Right cardiac atrium (tissue), 5 donors: ENCODE results near the gene KRTAP4-11. TPM values are rescaled to one million over a fixed set of nuclear protein-coding genes. Genes with fewer than 3 reads are reported as not detected.
"Not testable (repeated sequence)": the region's sequence is repeated elsewhere in the genome, so short reads cannot be mapped to it uniquely, and the experiment has no call there.

ENCODE experiments used
- ATAC-seq, 2 donors: fragments of 200-7000 bp; cut with Tn5 transposase; one replicate each; pipeline versions ENCODE4 v1.8.0 to v1.9.1; 2020; ENCODE audit warnings: moderate library complexity in 2 of 2, mild to moderate bottlenecking in 1 of 2
- DNase-seq, 3 donors: peaks; one replicate each; pipeline ENCODE4 v3.0.0-alpha.2; 2020
- H3K27ac ChIP-seq: one replicate; pipeline ENCODE4 v1.5.1; 2013; ENCODE audit warnings: mild to moderate bottlenecking, low read length, control low read depth, moderate library complexity
- H3K27me3 ChIP-seq: one replicate; pipeline ENCODE4 v1.6.1; 2013; ENCODE audit not compliant: control insufficient read depth, insufficient read depth
- H3K4me1 ChIP-seq: one replicate; pipeline ENCODE4 v1.6.1; 2013; ENCODE audit warnings: low read length; ENCODE audit not compliant: control insufficient read depth, insufficient read depth
- H3K4me3 ChIP-seq: one replicate; pipeline ENCODE4 v1.5.1; 2013; ENCODE audit warnings: low read length, control low read depth
- H3K9me3 ChIP-seq: one replicate; pipeline ENCODE4 v1.6.1; 2013; ENCODE audit warnings: low read length; ENCODE audit not compliant: control insufficient read depth
- WGBS: extraction: QIAGEN DNeasy Blood & Tissue Kit; methylation state at CpG from one replicate; pipeline ENCODE4 v1.1.7; 2013; 5-methylcytosine and 5-hydroxymethylcytosine counted together
- intact Hi-C, 4 donors: fragments of 100-400 bp; cut with DNase I; formaldehyde crosslinking; loops; one replicate each; pipeline versions ENCODE4 v1.11.0 to v1.14.0; 2022 to 2023
- polyA plus RNA-seq: library from polyadenylated mRNA; stranded (reverse); fragments of 200-250 nt; gene quantifications from one replicate; pipeline ENCODE4 v1.2.3, GENCODE V29; 2013
- total RNA-seq, 4 donors: library from RNA; stranded (reverse); fragmentation: NEBNext Ultra II Directional; extraction: Animal tissue kit (Norgen Biotek cat#: 25700); gene quantifications; one replicate each; pipeline ENCODE4 v1.2.1, GENCODE V29; 2021
- donor health status: healthy with polysubstance abuse.
- donor health status: DM: no; HTN: yes; CAD: no.
- donor health status: DM: no; HTN: no; CAD: no.
- donor health status: DM: no; HTN: yes; CAD: no; lungs with severe emphysema.
- donor health status: DM: yes; HTN: yes; CAD: no.

Gene KRTAP4-11
- total and polyA plus RNA-seq, 5 donors = not detected

GRCh38 chr17:41123292-41123990 lies 5.3 kb upstream of the KRTAP4-11 start:
- not testable (repeated sequence) for ATAC-seq

GRCh38 chr17:41121742-41122141 lies 3.6 kb upstream of the KRTAP4-11 start:
- H3K27ac ChIP-seq = no peak overlapping the region
- WGBS = 85% methylated on average over 2 of the region's 2 CpGs
- intact Hi-C loops = no loop called here
- no peaks in the 10 kb centered on the region for H3K9me3 ChIP-seq
- no peaks in the 10 kb centered on the region for H3K4me1 ChIP-seq
- no peaks in the 10 kb centered on the region for H3K27me3 ChIP-seq
- no peak overlapping the region for H3K4me3 ChIP-seq
- DNase-seq (no peak), ATAC-seq (no peak)

More at GRCh38 chr17:41123292-41123990, 5.3 kb upstream of the KRTAP4-11 start:
- intact Hi-C loops, H3K27me3 ChIP-seq, H3K9me3 ChIP-seq, DNase-seq, H3K27ac ChIP-seq, H3K4me1 ChIP-seq, H3K4me3 ChIP-seq: not testable (repeated sequence)
- WGBS = 69% methylated on average over 12 of the region's 12 CpGs

- H3K4me1 ChIP-seq, H3K9me3 ChIP-seq, DNase-seq, ATAC-seq, H3K4me3 ChIP-seq, H3K27me3 ChIP-seq, intact Hi-C loops, H3K27ac ChIP-seq: not testable (repeated sequence)
- WGBS = 54% methylated on average over 11 of the region's 11 CpGs
Observed at GRCh38 chr17:41119696-41120690, 1.8 kb upstream of the KRTAP4-11 start.

- 85% methylated on average over 4 of the region's 4 CpGs for WGBS
- DNase-seq = no peak
Observed at GRCh38 chr17:41118721-41119120, 548 bp upstream of the KRTAP4-11 start.

GRCh38 chr17:41116297-41116696 lies 1.9 kb downstream of the KRTAP4-11 start:
- Histone ChIP-seq H3K4me3 (no peak overlapping the region), H3K4me1 (no peaks in the 10 kb centered on the region), H3K9me3 (no peaks in the 10 kb centered on the region), H3K27ac (no peak overlapping the region), H3K27me3 (no peaks in the 10 kb centered on the region)
- 54% methylated on average over 5 of the region's 5 CpGs for WGBS
- ATAC-seq = no peak
- intact Hi-C loops = no loop called here
- no peak for DNase-seq

More at GRCh38 chr17:41118721-41119120, 548 bp upstream of the KRTAP4-11 start:
- Histone ChIP-seq H3K27me3 (no peaks in the 10 kb centered on the region), H3K27ac (no peak overlapping the region), H3K4me1 (no peaks in the 10 kb centered on the region), H3K9me3 (no peaks in the 10 kb centered on the region), H3K4me3 (no peak overlapping the region)
- ATAC-seq = no peak
- intact Hi-C loops = no loop called here

- intact Hi-C loops = no loop called here
- DNase-seq (no peak), ATAC-seq (no peak)
- H3K27ac ChIP-seq = no peak overlapping the region
- H3K4me1 ChIP-seq = no peaks in the 10 kb centered on the region
- H3K4me3 ChIP-seq = no peak overlapping the region
- 59% methylated on average over 2 of the region's 2 CpGs for WGBS
- H3K9me3 ChIP-seq = no peaks in the 10 kb centered on the region
- H3K27me3 ChIP-seq = no peaks in the 10 kb centered on the region
Observed at GRCh38 chr17:41111151-41111885, 6.9 kb downstream of the KRTAP4-11 start.

GRCh38 chr17:41108728-41109386 lies 9.3 kb downstream of the KRTAP4-11 start:
- H3K4me1 ChIP-seq, H3K9me3 ChIP-seq, ATAC-seq, DNase-seq, H3K27ac ChIP-seq, intact Hi-C loops, H3K4me3 ChIP-seq, H3K27me3 ChIP-seq: not testable (repeated sequence)
- 35% methylated on average over 1 of the region's 1 CpG for WGBS

GRCh38 chr17:41107941-41108450 lies 10.2 kb downstream of the KRTAP4-11 start:
- Histone ChIP-seq H3K27ac (no peak overlapping the region), H3K9me3 (no peaks in the 10 kb centered on the region), H3K4me1 (no peaks in the 10 kb centered on the region), H3K27me3 (no peaks in the 10 kb centered on the region), H3K4me3 (no peak overlapping the region)
- intact Hi-C loops = no loop called here
- 59% methylated on average over 1 of the region's 1 CpG for WGBS
- ATAC-seq (no peak), DNase-seq (no peak)

- intact Hi-C loops, ATAC-seq, H3K9me3 ChIP-seq, DNase-seq, H3K27me3 ChIP-seq, H3K4me3 ChIP-seq, H3K4me1 ChIP-seq, H3K27ac ChIP-seq: not testable (repeated sequence)
- 70% methylated on average over 10 of the region's 10 CpGs for whole genome bisulfite sequencing
Observed at GRCh38 chr17:41105347-41105746, 12.8 kb downstream of the KRTAP4-11 start, which contains the start of gene KRTAP4-9. KRTAP4-9 (plus strand) TSS chr17:41105389; CDS start chr17:41105389, 0 bp downstream.

GRCh38 chr17:41104386-41105038 lies 13.7 kb downstream of the KRTAP4-11 start:
- H3K4me1 ChIP-seq, H3K9me3 ChIP-seq, ATAC-seq, H3K27ac ChIP-seq, intact Hi-C loops, H3K27me3 ChIP-seq, H3K4me3 ChIP-seq, DNase-seq: not testable (repeated sequence)
- 67% methylated on average over 2 of the region's 2 CpGs for WGBS
